Measurements from ENCODE around the gene BMAL1.

Gene BMAL1

DNA sequence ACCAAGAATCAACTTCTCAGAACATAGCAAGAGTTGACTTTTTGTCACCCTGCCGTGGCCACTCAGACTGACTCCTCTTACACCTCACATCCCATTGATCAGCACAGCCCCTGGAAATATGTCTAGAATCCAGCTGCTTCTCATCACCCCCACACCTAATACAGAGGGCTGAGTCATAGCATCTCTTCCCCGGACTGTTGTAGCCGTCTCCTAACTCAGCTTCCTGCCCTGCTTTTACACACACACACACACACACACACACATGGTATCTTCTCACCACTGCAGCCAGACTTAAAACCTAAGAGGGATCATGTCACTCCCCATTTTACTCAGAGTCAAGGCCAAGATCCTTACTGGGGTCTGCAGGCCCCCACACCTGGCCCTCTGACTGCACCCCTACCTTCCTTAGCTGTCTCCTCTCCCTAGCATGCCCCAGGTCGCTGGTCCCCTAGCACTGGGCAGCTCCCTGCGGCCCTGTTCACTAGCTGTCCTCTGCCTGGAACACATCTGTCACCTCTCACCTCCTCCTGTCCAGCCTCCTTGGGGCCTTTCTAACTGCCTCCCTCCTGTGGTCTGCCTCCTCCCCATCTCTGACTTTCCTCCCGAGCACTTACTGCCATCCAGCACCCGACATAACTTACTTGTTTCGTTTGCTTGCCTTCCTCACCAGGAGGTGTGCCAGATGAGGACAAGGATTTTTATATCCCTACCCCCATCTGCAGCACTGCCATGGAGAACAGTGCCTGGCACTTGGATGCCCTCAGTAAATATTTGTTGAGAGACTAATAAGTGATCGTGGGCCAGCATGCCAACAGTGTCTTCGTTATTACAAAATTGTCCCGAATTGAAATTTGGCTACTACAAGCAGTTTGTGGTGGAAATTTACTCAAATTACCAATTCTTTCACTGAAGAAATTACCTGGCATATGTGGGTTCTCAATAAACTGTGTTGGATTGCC, 61.9 kb downstream of the BMAL1 start:
- no peak for DNase-seq (ENCODE audit: low spot score)

- DNase-seq (ENCODE audit: low spot score), result no peak
These were observed 63.4 kb downstream of the BMAL1 start for GRCh38 chr11:13341026-13341425.

DNA sequence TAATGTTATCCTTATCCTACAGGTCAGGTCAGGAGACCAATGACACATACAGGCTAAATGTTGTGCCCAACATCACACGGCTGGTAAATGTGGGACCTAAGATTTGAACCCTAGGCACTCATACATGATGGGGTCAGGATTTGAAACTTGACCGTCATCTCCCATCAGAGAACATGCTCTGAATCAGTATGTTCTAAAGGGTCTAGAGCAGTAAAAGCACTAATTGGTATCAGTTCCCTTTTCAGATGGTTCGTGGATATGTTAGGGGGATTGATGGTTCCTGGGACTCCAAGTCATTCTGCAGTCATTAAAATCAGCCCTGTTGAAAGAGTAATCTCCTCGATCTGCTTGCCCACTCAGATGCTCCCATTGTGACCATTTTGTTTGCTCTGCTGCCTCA, 65.5 kb downstream of the BMAL1 start:
- no peak for DNase-seq (ENCODE audit: low spot score)

- peak; percentile 71 for DNase-seq (ENCODE audit: low spot score)
These were observed 66.5 kb downstream of the BMAL1 start for GRCh38 chr11:13343931-13344717.

DNA sequence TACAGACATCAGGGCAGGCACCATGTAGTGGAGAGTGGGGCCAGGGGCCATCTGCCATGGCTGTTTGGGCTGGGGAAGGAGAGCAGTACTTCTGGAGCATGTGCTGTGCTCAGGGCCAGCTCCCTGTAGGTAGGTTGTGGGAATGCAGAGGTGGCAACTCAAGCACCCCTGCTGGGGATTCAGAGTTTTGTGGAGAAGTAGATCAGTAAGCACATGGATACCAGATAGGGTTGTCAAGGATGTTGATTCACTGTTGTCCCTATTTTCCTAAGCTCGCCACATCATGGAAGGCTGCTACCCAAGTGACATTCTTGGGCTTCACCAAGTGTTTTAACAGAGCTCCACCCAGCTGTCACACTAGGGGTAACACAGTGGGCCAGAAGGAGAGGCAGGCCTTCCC, 67.2 kb downstream of the BMAL1 start:
- no peak for DNase-seq (ENCODE audit: low spot score)

- no peak for DNase-seq (ENCODE audit: low spot score)
These were observed 68.9 kb downstream of the BMAL1 start for GRCh38 chr11:13346470-13346869.

- no peak for DNase-seq (ENCODE audit: low spot score)
These were observed 70.3 kb downstream of the BMAL1 start for GRCh38 chr11:13347901-13348300.

- DNase-seq (ENCODE audit: low spot score), result no peak
These were observed 70.7 kb downstream of the BMAL1 start for GRCh38 chr11:13348305-13348704.

DNA sequence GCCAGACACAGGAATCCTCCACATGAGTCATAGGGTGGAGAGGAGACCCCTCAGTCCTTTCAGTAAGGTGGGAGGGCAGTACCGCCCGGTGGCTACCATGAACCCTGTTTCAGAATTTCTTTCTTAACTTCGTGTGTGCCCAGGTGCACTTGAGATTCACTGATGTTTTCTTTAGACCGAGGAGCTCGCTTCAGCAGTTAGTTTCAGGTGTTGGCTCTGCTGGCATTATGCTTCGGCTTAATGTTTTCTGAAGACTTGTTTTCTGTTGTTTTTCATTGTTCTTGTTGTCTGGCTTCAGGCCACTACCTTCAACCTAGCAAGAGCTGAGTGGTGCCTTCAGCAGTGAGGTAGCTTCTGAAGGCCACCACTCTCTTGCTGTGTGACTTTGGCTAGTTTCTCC, 71.5 kb downstream of the BMAL1 start:
- DNase-seq (ENCODE audit: low spot score), result no peak

GRCh38 chr11:13349581-13349980, 72.0 kb downstream of the BMAL1 start:
- DNase-seq (ENCODE audit: low spot score), result no peak

GRCh38 chr11:13352711-13353110, 75.1 kb downstream of the BMAL1 start:
- DNase-seq (ENCODE audit: low spot score), result no peak

- no peak for DNase-seq (ENCODE audit: low spot score)
These were observed 76.7 kb downstream of the BMAL1 start for GRCh38 chr11:13354335-13354734.

- no peak for DNase-seq (ENCODE audit: low spot score)
These were observed 77.6 kb downstream of the BMAL1 start for GRCh38 chr11:13355191-13355590.

DNA sequence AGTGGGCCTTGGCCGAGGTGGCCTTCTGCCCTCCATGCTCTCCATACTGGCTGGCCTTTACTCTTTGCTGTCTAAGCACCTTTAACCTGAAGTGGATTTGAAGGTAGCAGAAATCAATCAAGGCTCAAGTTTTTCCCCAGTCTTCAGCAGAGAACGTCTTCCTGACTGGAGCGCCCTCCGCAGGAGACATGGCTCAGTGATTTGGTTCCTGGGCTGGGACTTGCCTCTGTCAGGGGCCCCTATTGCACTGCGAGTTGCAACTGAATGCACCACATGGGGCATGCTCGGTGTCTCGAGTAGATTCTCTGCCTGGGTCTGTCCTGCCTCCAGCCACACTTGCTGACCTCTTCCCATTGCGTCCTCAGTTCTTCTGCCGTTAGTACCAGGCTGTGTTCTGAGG, 79.6 kb downstream of the BMAL1 start:
- DNase-seq (ENCODE audit: low spot score), result no peak

DNA sequence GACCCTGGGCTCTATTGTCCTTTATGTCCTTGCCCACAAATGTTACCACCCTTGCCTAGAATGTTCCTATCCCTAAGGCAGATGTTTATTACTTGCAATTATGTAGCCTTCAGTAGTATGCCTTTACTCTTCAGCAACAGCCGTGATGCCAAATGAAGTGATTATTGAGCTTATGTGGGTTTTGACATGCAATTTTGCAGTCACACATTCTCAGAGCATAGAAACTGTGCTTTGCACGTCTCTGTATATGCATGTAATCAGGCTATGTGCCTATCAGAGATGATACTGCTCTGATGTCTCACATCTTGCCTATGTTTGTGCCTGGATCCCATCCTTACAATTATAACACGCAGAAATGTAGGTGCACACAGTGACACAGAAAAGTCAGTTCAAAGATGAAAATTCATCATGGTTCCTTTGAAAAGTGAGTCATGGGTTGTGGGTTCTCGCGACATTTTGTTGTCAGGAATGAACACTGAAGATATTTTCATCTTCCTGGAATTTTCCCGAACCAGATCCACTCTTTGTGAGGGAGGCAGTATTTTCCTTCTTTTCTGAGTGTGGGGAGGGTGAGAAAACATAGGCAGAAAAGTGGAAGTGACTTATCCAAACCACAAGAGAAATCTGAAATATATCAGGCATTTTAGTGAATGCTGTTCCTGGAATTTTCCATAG, 81.1 kb downstream of the BMAL1 start:
- DNase-seq (ENCODE audit: low spot score), result no peak

- DNase-seq (ENCODE audit: low spot score), result no peak
These were observed 85.1 kb downstream of the BMAL1 start for GRCh38 chr11:13362596-13363109.

- DNase-seq (ENCODE audit: low spot score), result no peak
These were observed 86.8 kb downstream of the BMAL1 start for GRCh38 chr11:13364388-13364787.

GRCh38 chr11:13366266-13367026, 88.9 kb downstream of the BMAL1 start:
- no peak for DNase-seq (ENCODE audit: low spot score)

GRCh38 chr11:13367115-13367514, 89.5 kb downstream of the BMAL1 start:
- no peak for DNase-seq (ENCODE audit: low spot score)

DNA sequence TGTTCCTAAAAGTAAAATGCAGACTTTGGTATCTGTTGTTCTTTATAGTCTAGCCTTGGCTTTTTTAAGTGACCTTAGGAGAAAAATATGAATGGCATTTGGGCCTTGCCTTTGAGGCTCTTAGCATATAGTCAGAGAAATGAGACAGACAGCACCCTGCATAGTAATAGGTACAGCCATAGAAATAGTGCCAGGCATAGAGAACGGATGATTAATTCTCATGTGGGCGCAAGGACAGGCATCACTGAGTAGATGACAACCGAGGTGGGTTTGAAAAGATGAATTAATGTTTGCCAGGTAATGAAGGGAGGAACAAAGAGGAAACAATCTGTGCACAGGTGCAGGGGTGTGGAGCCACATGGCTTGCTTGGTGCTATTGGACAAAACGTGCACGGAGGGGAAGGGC, 90.5 kb downstream of the BMAL1 start:
- DNase-seq (ENCODE audit: low spot score), result no peak

- no peak for DNase-seq (ENCODE audit: low spot score)
These were observed 95.6 kb downstream of the BMAL1 start for GRCh38 chr11:13373216-13373615.

Data from SK-N-DZ (cell line).